GM13977 (cell line): ENCODE data around the gene CHRND.

Experiments used
- DNase-seq: peaks from one replicate; pipeline ENCODE4 v3.0.0; 2012; ENCODE audit warnings: low spot score
- CTCF ChIP-seq: IDR thresholded peaks from 2 replicates; pipeline ENCODE4 v1.5.1; 2012; ENCODE audit warnings: mild to moderate bottlenecking, control low read depth; ENCODE audit not compliant: insufficient read depth; ENCODE audit errors: extremely low read depth, missing control alignments
- in situ Hi-C: fragments of 300-500 bp; cut with MboI; formaldehyde crosslinking; loops from one replicate; pipeline ENCODE4 v1.12.0; 2022; ENCODE audit warnings: low sequenced_read_pairs, low pct_unique_long_range_greater_than_20kb, mixed read lengths, inconsistent platforms; ENCODE audit not compliant: unreplicated experiment

Gene CHRND

GRCh38 chr2:232504438-232504837, 21.5 kb upstream of the CHRND start:
- no peak for TF ChIP-seq CTCF
- DNase-seq, result no peak
- in situ Hi-C loops, result no loop called here

- in situ Hi-C loops, result no loop called here
- no peak for TF ChIP-seq CTCF
- DNase-seq, result no peak
These were observed 20.1 kb upstream of the CHRND start for GRCh38 chr2:232505856-232506255.

GRCh38 chr2:232506709-232507108, 19.3 kb upstream of the CHRND start:
- no peak for TF ChIP-seq CTCF
- in situ Hi-C loops, result no loop called here
- no peak for DNase-seq

GRCh38 chr2:232508251-232508650, 17.7 kb upstream of the CHRND start:
- in situ Hi-C loops, result no loop called here
- TF ChIP-seq CTCF, result no peak
- no peak for DNase-seq

- no peak for TF ChIP-seq CTCF
- in situ Hi-C loops, result no loop called here
- no peak for DNase-seq
These were observed 14.5 kb upstream of the CHRND start for GRCh38 chr2:232511336-232511890.

- no peak for TF ChIP-seq CTCF
- no peak for DNase-seq
- in situ Hi-C loops, result no loop called here
These were observed 13.4 kb upstream of the CHRND start for GRCh38 chr2:232512602-232513001.

GRCh38 chr2:232513353-232513752, 12.6 kb upstream of the CHRND start:
- no peak for TF ChIP-seq CTCF
- in situ Hi-C loops, result no loop called here

More at GRCh38 chr2:232513353-232513752, 12.6 kb upstream of the CHRND start:
- DNase-seq, result no peak
